ENCODE measurements around the gene UROC1. TPM values are rescaled to one million over a fixed set of nuclear protein-coding genes. Genes with fewer than 3 reads are reported as not detected.

The UROC1 gene
- total RNA-seq, 1 experiment from 2014 or later, result not detected

GRCh38 chr3:126547721-126548120, 30.1 kb upstream of the UROC1 start:
- ChIA-PET POLR2A (no interaction called here), RAD21 (ENCODE audit: low non-redundant PET in 1 of 2, low total read pairs in 2 of 2, uncharacterized antibody in 2 of 2, unreplicated experiment in 2 of 2) (no interaction called here), CTCF (no interaction called here)
- DNase-seq (ENCODE audit: low read depth, low spot score), result no peak
- no peak for ATAC-seq
- peaks cover 2% of the 10 kb centered on the region; the same call in 1 of the 2 replicates for H3K27me3 ChIP-seq (ENCODE audit: insufficient read depth, low read length)
- TF ChIP-seq SIN3A (IDR thresholded peaks at IDR 0.05; ENCODE audit: low read depth), result no peak
- no peak for TF ChIP-seq CTCF (IDR thresholded peaks at IDR 0.05 in 2 of 3, conservative IDR thresholded peaks at IDR 0.05 in 1 of 3; ENCODE audit: borderline replicate concordance in 1 of 3, insufficient read depth in 1 of 3, low read depth in 2 of 3, low read length in 2 of 3)
- no peak for TF ChIP-seq EZH2 (IDR thresholded peaks at IDR 0.05)
- no peak for TF ChIP-seq MAX (IDR thresholded peaks at IDR 0.05)
- no peak for TF ChIP-seq CEBPB (IDR thresholded peaks at IDR 0.05; ENCODE audit: low read depth)
- TF ChIP-seq POLR2AphosphoS5 (IDR thresholded peaks at IDR 0.05; ENCODE audit: low read depth, low read length), result no peak
- TF ChIP-seq POLR2A (IDR thresholded peaks at IDR 0.05; ENCODE audit: borderline replicate concordance, extremely low read depth, insufficient read depth, insufficient read length), result no peak
- TF ChIP-seq YY1 (IDR thresholded peaks at IDR 0.05; ENCODE audit: extremely low read depth, insufficient replicate concordance, low read depth, low read length), result no peak
- no peak for TF ChIP-seq TCF7L2 (IDR thresholded peaks at IDR 0.05; ENCODE audit: borderline replicate concordance, extremely low read depth, insufficient read depth, insufficient read length)
- TF ChIP-seq SRF (IDR thresholded peaks at IDR 0.05; ENCODE audit: low read depth), result no peak
- no peak for TF ChIP-seq SP1 (IDR thresholded peaks at IDR 0.05; ENCODE audit: low read depth)
- no peak for TF ChIP-seq ZNF274 (IDR thresholded peaks at IDR 0.05; ENCODE audit: low read depth, low read length)
- TF ChIP-seq ELF1 (IDR thresholded peaks at IDR 0.05; ENCODE audit: borderline replicate concordance, low read depth), result no peak
- no peaks in the 10 kb centered on the region for H3K9me2 ChIP-seq (ENCODE audit: insufficient read depth)
- no peaks in the 10 kb centered on the region for H3K9me3 ChIP-seq (ENCODE audit: control insufficient read depth in 1 of 2, insufficient read depth in 1 of 2, low read depth in 1 of 2, low read length in 2 of 2)
- no peak overlapping the region for H2AFZ ChIP-seq (ENCODE audit: low read depth, low read length, poor library complexity, severe bottlenecking)
- no peaks in the 10 kb centered on the region for H4K20me1 ChIP-seq (ENCODE audit: insufficient read depth)
- BruUV-seq (replicated peaks), result no TSS peak
- H3K9ac ChIP-seq (ENCODE audit: low read length), result no peak overlapping the region
- no peak overlapping the region for H3K4me2 ChIP-seq (ENCODE audit: low read length)
- H3K27ac ChIP-seq (ENCODE audit: low read depth, low read length), result no peak overlapping the region
- no peaks in the 10 kb centered on the region for H3K79me2 ChIP-seq (ENCODE audit: insufficient read depth, low read length)
- no peak overlapping the region for H3K4me3 ChIP-seq (replicated peaks in 1 of 2; ENCODE audit: low read depth in 1 of 2, low read length in 2 of 2)
- intact Hi-C loops (cut with micrococcal nuclease), result no loop called here
- H3K36me3 ChIP-seq (ENCODE audit: control insufficient read depth in 1 of 2, insufficient read depth in 2 of 2, low read length in 2 of 2), result no peaks in the 10 kb centered on the region
- peaks cover 0 to 6% of the 10 kb centered on the region in 2 experiments; a peak in 1 of 4 replicates for H3K4me1 ChIP-seq (ENCODE audit: control insufficient read depth in 1 of 2, insufficient read depth in 2 of 2, low read length in 2 of 2)

All from HCT116 (cell line).